ENCODE results near the gene ADPRH.

The ADPRH gene

GRCh38 chr3:119596398-119596797, 17.1 kb downstream of the ADPRH start:
- H3K4me3 ChIP-seq (ENCODE audit: low read length): no peak overlapping the region
- no peak for TF ChIP-seq CTCF (conservative IDR thresholded peaks at IDR 0.05; ENCODE audit: low read depth, low read length)
- no peak for DNase-seq (ENCODE audit: low read depth)

GRCh38 chr3:119597548-119598288, 18.4 kb downstream of the ADPRH start, which contains the start of gene PLA1A:
Gene PLA1A (plus strand): TSS chr3:119597885. CDS start chr3:119597914, 29 bp downstream.
- no peak for TF ChIP-seq CTCF (conservative IDR thresholded peaks at IDR 0.05; ENCODE audit: low read depth, low read length)
- no peak within 1 kb of the TSS for H3K4me3 ChIP-seq (ENCODE audit: low read length)
- no peak for DNase-seq (ENCODE audit: low read depth)

DNA sequence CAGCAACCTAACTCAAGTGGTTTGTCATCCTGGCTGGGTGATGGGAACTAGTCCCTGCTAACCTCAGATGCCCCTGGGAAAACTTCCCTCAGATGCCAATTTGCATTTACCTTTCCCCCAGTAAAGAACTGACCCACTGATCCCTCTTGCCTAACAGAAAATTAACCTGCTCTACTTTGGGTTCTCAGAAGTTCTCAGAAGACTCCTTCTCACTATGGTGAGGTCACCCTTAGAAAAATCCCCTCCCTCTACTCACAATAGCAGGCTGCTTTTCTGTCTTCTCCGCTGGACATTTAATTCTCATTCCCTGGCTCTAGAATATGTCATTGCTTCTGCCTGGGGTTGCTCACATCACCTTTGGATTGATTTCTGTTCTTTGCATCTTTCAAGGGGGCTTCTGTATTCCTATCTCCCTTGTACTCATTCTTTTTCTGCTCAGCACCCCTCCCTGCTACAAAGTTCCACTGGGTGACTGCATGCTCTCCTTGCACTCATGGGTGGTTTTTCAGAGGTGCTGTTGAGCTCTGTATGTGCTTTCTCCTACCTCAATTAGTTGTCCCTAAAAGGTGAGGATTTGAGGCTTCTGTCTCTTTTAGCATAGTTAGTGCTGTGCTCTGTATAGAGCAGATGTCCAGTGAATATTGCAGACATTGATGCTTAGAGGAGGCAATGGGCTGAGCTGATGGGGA, 19.3 kb downstream of the ADPRH start:
- H3K4me3 ChIP-seq (ENCODE audit: low read length): no peak overlapping the region
- no peak for TF ChIP-seq CTCF (conservative IDR thresholded peaks at IDR 0.05; ENCODE audit: low read depth, low read length)
- no peak for DNase-seq (ENCODE audit: low read depth)

- H3K4me3 ChIP-seq (ENCODE audit: low read length): no peak overlapping the region
- no peak for DNase-seq (ENCODE audit: low read depth)
- no peak for TF ChIP-seq CTCF (conservative IDR thresholded peaks at IDR 0.05; ENCODE audit: low read depth, low read length)
These were observed 20.4 kb downstream of the ADPRH start for GRCh38 chr3:119599558-119600174.

DNA sequence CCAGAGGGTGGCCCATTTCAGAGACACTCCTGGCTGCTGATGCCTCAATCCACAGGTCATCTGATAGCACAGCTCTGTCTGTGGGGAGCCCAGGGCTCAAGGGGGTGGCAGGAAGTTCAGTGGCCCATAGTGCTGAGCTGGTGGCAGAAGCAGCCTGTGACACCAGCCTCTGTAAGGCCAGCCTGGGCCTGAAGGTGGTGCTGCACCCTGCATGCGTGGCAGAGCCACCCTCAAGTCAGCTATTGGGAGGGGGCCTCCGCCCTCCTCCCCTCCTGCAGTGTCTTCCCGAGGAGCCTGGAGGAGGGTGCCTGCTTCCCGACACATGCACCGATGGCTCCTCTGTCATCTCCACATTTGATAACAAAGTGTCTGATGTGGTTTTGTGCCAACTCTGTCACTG, 21.4 kb downstream of the ADPRH start:
- no peak overlapping the region for H3K4me3 ChIP-seq (ENCODE audit: low read length)
- no peak for DNase-seq (ENCODE audit: low read depth)
- TF ChIP-seq CTCF (conservative IDR thresholded peaks at IDR 0.05; ENCODE audit: low read depth, low read length): peak; percentile 49

GRCh38 chr3:119601154-119601553, 21.9 kb downstream of the ADPRH start:
- no peak for DNase-seq (ENCODE audit: low read depth)
- no peak overlapping the region for H3K4me3 ChIP-seq (ENCODE audit: low read length)
- TF ChIP-seq CTCF (conservative IDR thresholded peaks at IDR 0.05; ENCODE audit: low read depth, low read length): no peak
